Tibial artery (tissue), 4 donors: Measurements from ENCODE around the gene ZNF217.
"Not testable (repeated sequence)": the region's sequence is repeated elsewhere in the genome, so short reads cannot be mapped to it uniquely, and the experiment has no call there.

Experiments used
- DNase-seq, 2 donors: peaks; one replicate each; pipeline ENCODE4 v3.0.0-alpha.2; 2019
- H3K27ac ChIP-seq, 2 donors: fragments of 200-600 bp; sonication (generic) in 1 of 2; 1 replicate in 1 of 2; 2 replicates in 1 of 2; pipeline ENCODE4 v1.5.1; 2018 to 2019; ENCODE audit warnings: mild to moderate bottlenecking in 1 of 2
- H3K27me3 ChIP-seq, 2 donors: fragments of 200-600 bp; sonication (generic) in 1 of 2; one replicate each; pipeline versions ENCODE4 v1.5.1 to v1.6.0; 2016 to 2019
- H3K36me3 ChIP-seq, 3 donors: fragments of 200-600 bp; sonication (generic) in 2 of 3; one replicate each; pipeline ENCODE4 v1.5.1; 2016 to 2019; ENCODE audit warnings: mild to moderate bottlenecking in 2 of 3
- H3K4me1 ChIP-seq, 4 donors: fragments of 200-600 bp; sonication (generic) in 2 of 4; 1 replicate in 3 of 4; 2 replicates in 1 of 4; pipeline ENCODE4 v1.5.1; 2016 to 2019
- H3K4me3 ChIP-seq, 2 donors: fragments of 200-600 bp; sonication (generic) in 1 of 2; 1 replicate in 1 of 2; 2 replicates in 1 of 2; pipeline ENCODE4 v1.5.1; 2018 to 2019; ENCODE audit warnings: mild to moderate bottlenecking in 2 of 2
- H3K9me3 ChIP-seq, 3 donors: fragments of 200-600 bp; sonication (generic) in 1 of 3; one replicate each; pipeline ENCODE4 v1.5.1; 2016 to 2019
- CTCF ChIP-seq, 2 experiments: fragments of 200-600 bp in 1 of 2; fragments of 450-650 bp in 1 of 2; IDR thresholded peaks; one replicate each; pipeline ENCODE4 v1.5.1; 2017 to 2019; ENCODE audit warnings: antibody characterized with exemption in 2 of 2, mild to moderate bottlenecking in 1 of 2, moderate library complexity in 1 of 2
- intact Hi-C: fragments of 100-400 bp; cut with DNase I; formaldehyde crosslinking; loops from one replicate; pipeline ENCODE4 v1.15.0; 2023; ENCODE audit warnings: low total_unique reads

Gene ZNF217

GRCh38 chr20:53626584-53626983 is 32.9 kb upstream of the ZNF217 start:
- intact Hi-C loops, result no loop called here

DNA sequence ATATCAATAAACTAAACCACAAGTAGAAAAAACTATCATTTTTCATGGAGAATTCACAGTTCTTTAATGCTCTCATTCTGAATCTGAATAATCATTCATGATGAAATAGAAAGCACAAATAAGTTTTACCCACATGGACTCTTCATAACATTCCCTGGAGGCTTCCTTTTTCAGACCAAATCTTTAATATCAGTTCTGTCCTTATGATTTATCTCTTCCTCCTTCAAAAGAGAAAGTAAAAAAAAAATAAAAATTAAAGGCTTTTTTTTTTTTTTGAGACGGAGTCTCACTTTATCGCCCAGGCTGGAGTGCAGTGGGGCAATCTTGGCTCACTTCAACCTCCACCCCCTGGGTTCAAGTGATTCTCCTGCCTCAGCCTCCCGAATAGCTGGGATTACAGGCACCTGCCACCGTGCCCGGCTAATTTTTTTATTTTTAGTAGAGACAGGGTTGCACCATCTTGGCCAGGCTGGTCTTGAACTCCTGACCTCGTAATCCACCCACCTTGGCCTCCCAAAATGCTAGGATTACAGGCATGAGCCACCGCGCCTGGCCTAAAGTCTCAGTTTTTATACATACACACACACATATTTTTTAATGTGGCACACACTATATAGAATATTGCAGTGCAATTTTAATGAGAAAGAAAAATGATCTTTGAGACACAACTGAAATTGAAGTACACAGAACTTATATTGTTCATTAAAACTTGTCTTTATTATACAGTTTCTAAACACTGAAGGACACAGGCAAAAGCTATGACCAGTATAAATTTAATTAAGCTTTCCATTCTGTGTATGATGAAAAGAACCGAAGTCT is 31.9 kb upstream of the ZNF217 start:
- H3K36me3 ChIP-seq, result no peaks in the 10 kb centered on the region
- H3K4me3 ChIP-seq, result no peak overlapping the region
- no peaks in the 10 kb centered on the region for H3K27me3 ChIP-seq
- peaks cover 0 to 33% (median 26%) of the 10 kb centered on the region in 4 donors for H3K4me1 ChIP-seq
- peak in 1 of 2 donors; percentile 13 for DNase-seq
- no peak overlapping the region for H3K27ac ChIP-seq
- no peak for TF ChIP-seq CTCF (IDR thresholded peaks at IDR 0.05)
- intact Hi-C loops, result no loop called here
- no peaks in the 10 kb centered on the region for H3K9me3 ChIP-seq

More at GRCh38 chr20:53626584-53626983, 32.9 kb upstream of the ZNF217 start:
- DNase-seq, result no peak
- H3K36me3 ChIP-seq, result no peaks in the 10 kb centered on the region
- H3K9me3 ChIP-seq, result no peaks in the 10 kb centered on the region
- TF ChIP-seq CTCF (IDR thresholded peaks at IDR 0.05), result no peak
- no peak overlapping the region for H3K4me3 ChIP-seq
- H3K27me3 ChIP-seq, result no peaks in the 10 kb centered on the region
- H3K4me1 ChIP-seq, result peaks cover 0 to 25% (median 19%) of the 10 kb centered on the region in 4 donors
- H3K27ac ChIP-seq, result no peak overlapping the region

- H3K4me3 ChIP-seq, DNase-seq, H3K36me3 ChIP-seq, H3K27me3 ChIP-seq, H3K27ac ChIP-seq, H3K9me3 ChIP-seq, intact Hi-C loops: not testable (repeated sequence)
- H3K4me1 ChIP-seq, result peaks cover 0 to 33% (median 26%) of the 10 kb centered on the region in 4 donors
Measured at GRCh38 chr20:53624927-53625250, 31.2 kb upstream of the ZNF217 start.

DNA sequence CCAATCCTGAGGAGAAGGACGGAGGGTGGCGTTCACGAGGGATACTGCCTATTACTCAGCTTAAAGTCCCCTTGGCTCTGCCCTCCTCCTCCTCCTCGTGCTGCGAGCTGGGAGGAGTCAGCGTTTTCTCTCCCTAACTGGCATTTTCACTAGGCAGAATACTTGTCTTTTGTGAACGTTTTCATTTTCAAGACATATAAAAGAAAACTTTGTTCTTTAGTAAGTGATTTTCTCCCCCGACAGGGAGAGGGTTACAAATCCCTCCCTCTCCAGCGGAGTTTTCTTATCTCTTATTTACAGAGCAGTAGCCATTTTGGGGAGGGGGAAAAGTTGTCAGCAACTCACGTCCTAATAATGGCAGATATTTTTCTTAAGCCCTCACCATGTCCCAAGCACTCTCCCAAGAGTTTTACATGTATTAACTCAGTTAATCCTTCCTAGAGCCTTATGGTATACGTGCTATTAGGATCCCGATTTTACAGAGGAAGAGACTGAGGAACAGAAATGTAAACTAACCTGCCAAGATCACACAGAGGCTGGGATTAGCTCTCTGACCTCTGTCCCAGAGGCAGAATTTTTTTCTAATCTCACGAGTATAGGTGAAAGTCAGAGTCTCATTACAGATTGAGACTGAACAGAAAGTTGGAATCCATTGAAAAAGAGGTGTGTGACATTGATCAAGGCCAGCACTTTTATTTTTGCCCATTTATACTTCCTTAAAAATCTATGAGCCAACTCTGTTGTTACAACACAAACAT is 30.0 kb upstream of the ZNF217 start:
- H3K4me3 ChIP-seq, result peak overlapping the region; percentile 43 to 53
- peak; percentile 83 to 87 for DNase-seq
- H3K4me1 ChIP-seq, result peaks cover 0 to 33% (median 26%) of the 10 kb centered on the region in 4 donors
- intact Hi-C loops, result no loop called here
- no peaks in the 10 kb centered on the region for H3K36me3 ChIP-seq
- no peak for TF ChIP-seq CTCF (IDR thresholded peaks at IDR 0.05)
- no peaks in the 10 kb centered on the region for H3K27me3 ChIP-seq
- peak overlapping the region; percentile 85 to 87 for H3K27ac ChIP-seq
- no peaks in the 10 kb centered on the region for H3K9me3 ChIP-seq

- Histone ChIP-seq H3K9me3 (no peaks in the 10 kb centered on the region), H3K4me1 (peaks cover 0 to 33% (median 26%) of the 10 kb centered on the region in 4 donors), H3K36me3 (no peaks in the 10 kb centered on the region), H3K4me3 (peak overlapping the region; percentile 43 to 53), H3K27me3 (no peaks in the 10 kb centered on the region), H3K27ac (peak overlapping the region; percentile 85 to 87)
- no peak for DNase-seq
- intact Hi-C loops, result no loop called here
- no peak for TF ChIP-seq CTCF (IDR thresholded peaks at IDR 0.05)
Measured at GRCh38 chr20:53623134-53623453, 29.5 kb upstream of the ZNF217 start.
